Measurements from ENCODE around the gene ADM.

The ADM gene

DNA sequence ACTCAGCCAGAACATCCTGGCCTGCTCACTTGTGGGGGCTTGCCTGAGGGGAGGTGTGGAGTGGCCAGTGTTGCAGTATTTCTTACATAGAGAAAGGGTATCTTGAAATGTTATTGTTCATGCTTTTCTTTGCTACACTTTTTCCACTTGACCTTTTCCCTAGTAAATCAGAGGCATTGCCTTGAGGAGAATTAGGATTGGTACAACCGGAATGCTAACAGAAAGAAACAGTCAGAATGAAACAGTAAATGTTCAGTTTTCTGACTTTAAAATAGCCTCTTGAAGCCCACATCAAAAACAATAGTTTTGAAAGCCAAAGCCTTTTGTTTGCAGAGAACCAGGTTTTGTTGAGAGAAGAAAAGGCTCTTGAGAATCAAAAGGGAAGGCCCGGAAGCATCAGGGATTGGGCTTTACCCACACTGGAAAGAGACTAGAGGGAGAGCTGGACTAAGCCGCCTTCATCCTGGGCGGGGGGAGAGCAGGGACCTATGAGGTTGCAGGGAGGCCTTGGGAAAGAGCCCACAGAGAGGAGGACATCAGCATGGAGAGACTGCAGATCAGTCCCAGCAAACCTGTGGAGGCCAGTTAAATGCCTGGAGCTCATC lies 12.4 kb downstream of the ADM start:
- Histone ChIP-seq H3K4me1 (ENCODE audit: control insufficient read depth in 1 of 2, insufficient read depth in 2 of 2, low read length in 2 of 2) (peaks cover 0 to 11% of the 10 kb centered on the region in 2 donors), H3K9me3 (ENCODE audit: control insufficient read depth in 1 of 2, low read length in 2 of 2) (no peaks in the 10 kb centered on the region), H3K4me3 (ENCODE audit: low read depth in 1 of 2, low read length in 2 of 2) (no peak overlapping the region), H3K27me3 (ENCODE audit: low read depth, low read length) (no peaks in the 10 kb centered on the region), H3K27ac (ENCODE audit: low read length) (no peak overlapping the region), H3K36me3 (ENCODE audit: control insufficient read depth in 1 of 2, insufficient read depth in 2 of 2, low read length in 2 of 2) (no peaks in the 10 kb centered on the region)

GRCh38 chr11:10317776-10318526 lies 13.1 kb downstream of the ADM start:
- H3K36me3 ChIP-seq (ENCODE audit: control insufficient read depth in 1 of 2, insufficient read depth in 2 of 2, low read length in 2 of 2): no peaks in the 10 kb centered on the region
- H3K4me3 ChIP-seq (ENCODE audit: low read depth in 1 of 2, low read length in 2 of 2): no peak overlapping the region
- no peaks in the 10 kb centered on the region for H3K27me3 ChIP-seq (ENCODE audit: low read depth, low read length)
- H3K27ac ChIP-seq (ENCODE audit: low read length): no peak overlapping the region
- peaks cover 0 to 11% of the 10 kb centered on the region in 2 donors for H3K4me1 ChIP-seq (ENCODE audit: control insufficient read depth in 1 of 2, insufficient read depth in 2 of 2, low read length in 2 of 2)
- no peaks in the 10 kb centered on the region for H3K9me3 ChIP-seq (ENCODE audit: control insufficient read depth in 1 of 2, low read length in 2 of 2)

GRCh38 chr11:10318527-10318802 lies 13.6 kb downstream of the ADM start:
- peaks cover 0 to 11% of the 10 kb centered on the region in 2 donors for H3K4me1 ChIP-seq (ENCODE audit: control insufficient read depth in 1 of 2, insufficient read depth in 2 of 2, low read length in 2 of 2)
- H3K9me3 ChIP-seq (ENCODE audit: control insufficient read depth in 1 of 2, low read length in 2 of 2): no peaks in the 10 kb centered on the region
- no peak overlapping the region for H3K27ac ChIP-seq (ENCODE audit: low read length)
- no peak overlapping the region for H3K4me3 ChIP-seq (ENCODE audit: low read depth in 1 of 2, low read length in 2 of 2)
- H3K27me3 ChIP-seq (ENCODE audit: low read depth, low read length): no peaks in the 10 kb centered on the region
- no peaks in the 10 kb centered on the region for H3K36me3 ChIP-seq (ENCODE audit: control insufficient read depth in 1 of 2, insufficient read depth in 2 of 2, low read length in 2 of 2)

GRCh38 chr11:10319702-10320558 lies 15.1 kb downstream of the ADM start:
- Histone ChIP-seq H3K9me3 (ENCODE audit: control insufficient read depth in 1 of 2, low read length in 2 of 2) (no peaks in the 10 kb centered on the region), H3K4me3 (ENCODE audit: low read depth in 1 of 2, low read length in 2 of 2) (no peak overlapping the region), H3K4me1 (ENCODE audit: control insufficient read depth in 1 of 2, insufficient read depth in 2 of 2, low read length in 2 of 2) (peaks cover 4 to 11% of the 10 kb centered on the region in 2 donors), H3K27ac (ENCODE audit: low read length) (no peak overlapping the region), H3K36me3 (ENCODE audit: control insufficient read depth in 1 of 2, insufficient read depth in 2 of 2, low read length in 2 of 2) (no peaks in the 10 kb centered on the region), H3K27me3 (ENCODE audit: low read depth, low read length) (no peaks in the 10 kb centered on the region)

GRCh38 chr11:10320736-10321465 lies 16.0 kb downstream of the ADM start:
- Histone ChIP-seq H3K4me1 (ENCODE audit: control insufficient read depth in 1 of 2, insufficient read depth in 2 of 2, low read length in 2 of 2) (peaks cover 11 to 14% of the 10 kb centered on the region in 2 donors), H3K4me3 (ENCODE audit: low read depth in 1 of 2, low read length in 2 of 2) (no peak overlapping the region), H3K27me3 (ENCODE audit: low read depth, low read length) (no peaks in the 10 kb centered on the region), H3K27ac (ENCODE audit: low read length) (no peak overlapping the region), H3K9me3 (ENCODE audit: control insufficient read depth in 1 of 2, low read length in 2 of 2) (no peaks in the 10 kb centered on the region), H3K36me3 (ENCODE audit: control insufficient read depth in 1 of 2, insufficient read depth in 2 of 2, low read length in 2 of 2) (no peaks in the 10 kb centered on the region)

DNA sequence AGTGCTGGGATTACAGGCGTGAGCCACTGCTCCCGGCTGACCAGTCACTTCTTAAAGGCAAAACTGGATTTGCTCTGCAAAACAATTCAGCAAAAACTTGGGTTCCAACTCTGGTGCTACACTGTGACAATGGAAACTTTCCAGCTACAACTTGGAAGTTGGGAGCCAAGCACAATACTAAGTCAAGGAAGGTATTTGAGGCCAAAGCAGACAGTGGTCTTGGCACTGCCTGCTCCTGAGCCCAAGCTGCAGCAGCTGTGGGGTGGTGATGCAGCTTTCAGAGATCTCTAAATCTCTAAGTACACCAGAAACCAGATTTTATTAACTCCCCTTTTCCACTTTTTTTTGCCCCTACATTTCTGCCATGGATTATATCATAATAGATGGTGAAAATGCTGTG lies 17.5 kb downstream of the ADM start:
- H3K9me3 ChIP-seq (ENCODE audit: control insufficient read depth in 1 of 2, low read length in 2 of 2): no peaks in the 10 kb centered on the region
- H3K4me3 ChIP-seq (ENCODE audit: low read depth in 1 of 2, low read length in 2 of 2): peak overlapping the region in 1 of 2 donors; percentile 18
- H3K27ac ChIP-seq (ENCODE audit: low read length): peak overlapping the region; percentile 46
- no peaks in the 10 kb centered on the region for H3K27me3 ChIP-seq (ENCODE audit: low read depth, low read length)
- H3K4me1 ChIP-seq (ENCODE audit: control insufficient read depth in 1 of 2, insufficient read depth in 2 of 2, low read length in 2 of 2): peaks cover 9 to 18% of the 10 kb centered on the region in 2 donors
- H3K36me3 ChIP-seq (ENCODE audit: control insufficient read depth in 1 of 2, insufficient read depth in 2 of 2, low read length in 2 of 2): no peaks in the 10 kb centered on the region

- Histone ChIP-seq H3K27me3 (ENCODE audit: low read depth, low read length) (no peaks in the 10 kb centered on the region), H3K4me1 (ENCODE audit: control insufficient read depth in 1 of 2, insufficient read depth in 2 of 2, low read length in 2 of 2) (peaks cover 11 to 18% of the 10 kb centered on the region in 2 donors), H3K36me3 (ENCODE audit: control insufficient read depth in 1 of 2, insufficient read depth in 2 of 2, low read length in 2 of 2) (no peaks in the 10 kb centered on the region), H3K9me3 (ENCODE audit: control insufficient read depth in 1 of 2, low read length in 2 of 2) (no peaks in the 10 kb centered on the region), H3K4me3 (ENCODE audit: low read depth in 1 of 2, low read length in 2 of 2) (peak overlapping the region in 1 of 2 donors; percentile 18), H3K27ac (ENCODE audit: low read length) (peak overlapping the region; percentile 47)
Observed at GRCh38 chr11:10322830-10323792, 18.2 kb downstream of the ADM start.

DNA sequence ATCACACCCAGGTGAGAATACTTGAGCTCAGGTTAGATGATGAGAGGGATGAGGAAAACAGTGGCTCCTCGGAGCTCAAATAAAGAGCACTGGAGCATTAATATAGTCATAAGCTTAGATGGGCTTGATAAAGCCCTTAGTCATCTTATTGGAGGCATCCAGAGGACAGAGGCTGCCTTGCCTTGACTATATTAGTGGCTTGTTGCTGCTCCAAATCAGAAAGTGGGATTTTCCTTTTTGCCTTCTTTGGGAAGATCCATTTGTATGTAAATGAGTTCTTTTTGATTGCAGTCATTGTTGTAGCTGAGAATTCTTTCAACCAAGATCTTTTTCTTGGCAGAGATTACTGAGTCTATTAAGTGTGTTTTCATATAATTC lies 18.9 kb downstream of the ADM start:
- Histone ChIP-seq H3K27me3 (ENCODE audit: low read depth, low read length) (no peaks in the 10 kb centered on the region), H3K4me1 (ENCODE audit: control insufficient read depth in 1 of 2, insufficient read depth in 2 of 2, low read length in 2 of 2) (peaks cover 17 to 18% of the 10 kb centered on the region in 2 donors), H3K4me3 (ENCODE audit: low read depth in 1 of 2, low read length in 2 of 2) (no peak overlapping the region), H3K9me3 (ENCODE audit: control insufficient read depth in 1 of 2, low read length in 2 of 2) (no peaks in the 10 kb centered on the region), H3K27ac (ENCODE audit: low read length) (peak overlapping the region; percentile 47), H3K36me3 (ENCODE audit: control insufficient read depth in 1 of 2, insufficient read depth in 2 of 2, low read length in 2 of 2) (no peaks in the 10 kb centered on the region)

- Histone ChIP-seq H3K4me3 (ENCODE audit: low read depth in 1 of 2, low read length in 2 of 2) (no peak overlapping the region), H3K4me1 (ENCODE audit: control insufficient read depth in 1 of 2, insufficient read depth in 2 of 2, low read length in 2 of 2) (peaks cover 18 to 20% of the 10 kb centered on the region in 2 donors), H3K27me3 (ENCODE audit: low read depth, low read length) (no peaks in the 10 kb centered on the region), H3K36me3 (ENCODE audit: control insufficient read depth in 1 of 2, insufficient read depth in 2 of 2, low read length in 2 of 2) (no peaks in the 10 kb centered on the region), H3K27ac (ENCODE audit: low read length) (peak overlapping the region; percentile 47), H3K9me3 (ENCODE audit: control insufficient read depth in 1 of 2, low read length in 2 of 2) (no peaks in the 10 kb centered on the region)
Observed at GRCh38 chr11:10324474-10324873, 19.6 kb downstream of the ADM start.

DNA sequence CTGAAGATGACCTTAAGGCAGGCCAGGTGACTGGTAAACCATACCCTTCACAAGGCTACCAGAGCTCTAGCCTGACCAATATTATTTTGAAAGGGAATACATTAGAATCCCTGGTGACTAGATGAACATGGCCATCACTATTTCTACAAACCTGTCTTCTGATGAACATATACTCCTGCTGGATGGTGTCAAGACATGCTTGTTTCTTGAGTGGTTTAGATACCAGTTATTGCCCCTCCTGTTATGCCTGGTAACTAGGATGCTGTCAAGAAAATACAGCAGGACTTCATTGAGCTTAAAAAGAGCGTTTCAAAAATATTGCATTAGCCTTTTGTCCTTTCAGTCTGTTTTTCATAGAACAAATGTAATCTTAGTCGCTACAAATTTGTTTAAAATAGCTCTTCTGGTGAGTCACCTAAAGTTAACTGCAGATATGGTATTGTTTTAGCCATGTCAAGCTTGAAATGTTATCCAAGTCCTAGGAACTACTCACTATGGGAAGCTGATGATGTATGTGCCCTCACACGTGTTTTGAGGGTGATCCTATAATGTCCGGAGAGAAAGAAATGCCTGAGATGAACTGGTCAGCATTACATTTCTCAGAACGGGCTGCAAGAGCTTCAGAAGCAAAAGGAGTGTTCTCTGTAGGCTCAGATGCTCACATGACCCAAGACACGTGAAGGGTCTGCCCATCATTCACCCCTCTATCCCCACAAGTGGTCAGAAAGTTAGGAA lies 20.6 kb downstream of the ADM start:
- H3K36me3 ChIP-seq (ENCODE audit: control insufficient read depth in 1 of 2, insufficient read depth in 2 of 2, low read length in 2 of 2): no peaks in the 10 kb centered on the region
- H3K27me3 ChIP-seq (ENCODE audit: low read depth, low read length): no peaks in the 10 kb centered on the region
- no peaks in the 10 kb centered on the region for H3K9me3 ChIP-seq (ENCODE audit: control insufficient read depth in 1 of 2, low read length in 2 of 2)
- peaks cover 18 to 20% of the 10 kb centered on the region in 2 donors for H3K4me1 ChIP-seq (ENCODE audit: control insufficient read depth in 1 of 2, insufficient read depth in 2 of 2, low read length in 2 of 2)
- H3K4me3 ChIP-seq (ENCODE audit: low read depth in 1 of 2, low read length in 2 of 2): no peak overlapping the region
- H3K27ac ChIP-seq (ENCODE audit: low read length): peak overlapping the region; percentile 47
